ENCODE data around the gene PALB2. TPM values are rescaled to one million over a fixed set of nuclear protein-coding genes. Genes with fewer than 3 reads are reported as not detected.

The PALB2 gene
- total and polyA plus RNA-seq, 9 of the 15 experiments (the other 6 are each of a cell fraction or from before 2014, with no cell fraction given): 7.0 to 25.8 (median 15.2) TPM

- TF ChIP-seq CTBP1 (IDR thresholded peaks at IDR 0.05; ENCODE audit: borderline replicate concordance): peak; percentile 93
- peak; percentile 90 for TF ChIP-seq GMEB1 (CRISPR knock-in tag; IDR thresholded peaks at IDR 0.05)
- peak; percentile 99 for TF ChIP-seq PTRF (tag; IDR thresholded peaks at IDR 0.05)
- TF ChIP-seq RAD21 (CRISPR knock-in tag; conservative IDR thresholded peaks at IDR 0.05 in 1 of 2, IDR thresholded peaks at IDR 0.05 in 1 of 2): peak; percentile 43 to 68
- no peak for TF ChIP-seq POLR2G (IDR thresholded peaks at IDR 0.05; ENCODE audit: low read depth, low read length)
- peak; percentile 75 for TF ChIP-seq CTCFL (IDR thresholded peaks at IDR 0.05; ENCODE audit: borderline replicate concordance, insufficient read depth, low read depth, low read length, poor library complexity, severe bottlenecking)
- no peak; the same call in 1 of the 2 replicates for TF ChIP-seq RAD51 (IDR thresholded peaks at IDR 0.05; ENCODE audit: borderline replicate concordance, low read depth)
- peak in 1 of 2 experiments; percentile 84; a peak in 1 of 4 replicates for TF ChIP-seq MLX (CRISPR knock-in tag; conservative IDR thresholded peaks at IDR 0.05)
- TF ChIP-seq CBFA2T2 (conservative IDR thresholded peaks at IDR 0.05): 0 out of 2 replicates have a peak, but pooled peaks have one; percentile 24
- peak; percentile 90 for TF ChIP-seq ZBTB12 (CRISPR knock-in tag; IDR thresholded peaks at IDR 0.05)
- TF ChIP-seq HOMEZ (CRISPR knock-in tag; IDR thresholded peaks at IDR 0.05): peak; percentile 97
- TF ChIP-seq TCF15 (CRISPR knock-in tag; IDR thresholded peaks at IDR 0.05): peak; percentile 98
- TF ChIP-seq CHCHD3 (CRISPR knock-in tag; IDR thresholded peaks at IDR 0.05): peak; percentile 92
- peak; percentile 99 for TF ChIP-seq NR4A1 (CRISPR knock-in tag; IDR thresholded peaks at IDR 0.05)
- peak; percentile 100 for TF ChIP-seq NR4A1 (tag; IDR thresholded peaks at IDR 0.05)
- no peak for TF ChIP-seq ZNF12 (CRISPR knock-in tag; IDR thresholded peaks at IDR 0.05)
- TF ChIP-seq HNRNPLL (IDR thresholded peaks at IDR 0.05; ENCODE audit: low read depth, low read length, poor library complexity, severe bottlenecking): no peak
- TF ChIP-seq ZNF696 (CRISPR knock-in tag; conservative IDR thresholded peaks at IDR 0.05): peak; percentile 92
- TF ChIP-seq ZFPM2 (CRISPR knock-in tag; IDR thresholded peaks at IDR 0.05): 0 out of 2 replicates have a peak, but pooled peaks have one; percentile 93
These were observed 43.9 kb downstream of the PALB2 start (continued) for GRCh38 chr16:23597003-23597756.

Data from K562 (cell line).